HG02943 (cell line): ENCODE data around the gene SLC8A1.

Experiments
- ATAC-seq: cut with Tn5 transposase; IDR thresholded peaks from one replicate; pipeline ENCODE4 v1.9.1; 2021; ENCODE audit warnings: mild to moderate bottlenecking, low read depth, moderate library complexity; ENCODE audit not compliant: unreplicated experiment

SLC8A1 gene

GRCh38 chr2:40451918-40452605, at the start of gene SLC8A1:
Gene SLC8A1, minus strand, starts transcription at chr2:40452090.
- no peak for ATAC-seq

- ATAC-seq, result no peak
These were observed 47.5 kb upstream of the SLC8A1 start for GRCh38 chr2:40499437-40499836.

- no peak for ATAC-seq
These were observed 45.5 kb upstream of the SLC8A1 start for GRCh38 chr2:40497251-40497859.

DNA sequence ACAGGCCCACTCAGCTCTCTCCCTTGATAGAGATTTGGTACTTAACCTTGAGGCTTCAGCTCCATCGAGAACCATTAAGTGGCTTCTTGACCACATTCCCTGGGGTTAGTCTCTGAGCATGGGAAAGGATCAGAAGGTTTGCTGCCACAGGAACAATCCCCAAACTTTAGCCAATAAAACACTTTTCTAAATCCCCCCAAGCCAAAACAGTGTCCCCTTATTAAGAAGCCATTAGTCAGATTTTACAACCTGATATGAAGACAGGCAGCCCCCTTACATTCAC, 37.7 kb upstream of the SLC8A1 start:
- ATAC-seq, result no peak

GRCh38 chr2:40488927-40489677, 37.2 kb upstream of the SLC8A1 start:
- ATAC-seq, result no peak

DNA sequence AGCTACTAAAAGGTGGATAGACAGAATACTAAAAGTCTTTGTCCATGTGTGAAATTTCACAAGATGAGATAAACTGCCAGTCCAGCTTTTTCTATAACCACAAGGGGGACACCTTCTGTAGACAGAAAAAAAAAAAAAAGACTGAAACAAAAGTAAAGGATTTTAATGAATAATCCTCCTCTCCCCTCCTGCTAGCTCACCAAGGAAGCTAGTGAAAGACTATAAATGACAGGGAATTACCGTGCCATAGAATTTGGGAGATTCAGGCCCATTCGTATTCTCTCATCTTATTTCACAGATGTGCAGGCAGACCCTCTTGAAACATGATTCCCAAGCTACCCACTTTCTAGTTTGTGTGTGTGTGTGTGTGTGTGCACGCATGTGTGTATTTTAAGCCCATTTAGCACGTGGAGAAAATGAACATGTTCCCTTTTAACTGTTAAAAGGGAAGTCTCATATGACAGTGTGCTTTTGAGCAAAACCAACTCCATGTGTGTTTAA, 36.3 kb upstream of the SLC8A1 start:
- no peak for ATAC-seq

DNA sequence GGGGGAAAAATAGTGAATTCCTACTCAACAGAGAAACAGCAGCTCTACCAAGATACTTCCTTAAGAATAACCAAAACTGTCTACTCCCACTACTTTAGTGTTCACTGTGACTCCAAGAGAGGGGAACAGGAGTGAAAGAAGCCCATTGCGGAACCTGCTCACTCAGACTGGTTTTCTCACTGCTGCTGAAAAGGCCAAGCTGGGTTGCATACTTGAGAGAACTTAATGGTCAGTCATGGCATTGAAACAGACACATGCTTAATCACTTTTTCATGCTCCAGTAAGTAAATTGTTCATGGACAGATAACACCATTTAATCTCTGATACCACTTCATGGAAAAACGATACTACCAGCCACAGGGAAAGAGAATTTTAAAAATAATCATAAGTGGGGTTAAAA, 35.7 kb upstream of the SLC8A1 start:
- no peak for ATAC-seq

- ATAC-seq, result no peak
These were observed 34.0 kb upstream of the SLC8A1 start for GRCh38 chr2:40485854-40486253.

DNA sequence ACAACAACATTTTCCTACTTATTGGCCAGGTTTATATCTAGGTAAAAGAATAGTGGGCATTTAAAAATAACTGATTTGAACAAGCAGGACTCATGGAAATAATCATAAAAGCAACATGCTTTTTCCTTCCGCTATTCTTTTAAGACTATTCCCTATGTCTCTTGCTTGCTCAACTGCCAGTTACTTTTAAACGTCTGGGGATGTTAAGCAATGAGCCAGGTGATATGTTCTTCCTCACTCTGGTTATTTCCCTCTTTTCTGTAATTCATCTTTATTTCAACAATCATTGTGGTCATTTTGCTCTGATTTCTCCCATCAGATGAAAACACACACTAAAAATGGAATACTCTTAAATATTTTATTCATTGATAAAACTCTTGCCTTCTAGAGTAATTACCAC, 33.4 kb upstream of the SLC8A1 start:
- ATAC-seq, result no peak

GRCh38 chr2:40483549-40484243, 31.8 kb upstream of the SLC8A1 start:
- no peak for ATAC-seq

DNA sequence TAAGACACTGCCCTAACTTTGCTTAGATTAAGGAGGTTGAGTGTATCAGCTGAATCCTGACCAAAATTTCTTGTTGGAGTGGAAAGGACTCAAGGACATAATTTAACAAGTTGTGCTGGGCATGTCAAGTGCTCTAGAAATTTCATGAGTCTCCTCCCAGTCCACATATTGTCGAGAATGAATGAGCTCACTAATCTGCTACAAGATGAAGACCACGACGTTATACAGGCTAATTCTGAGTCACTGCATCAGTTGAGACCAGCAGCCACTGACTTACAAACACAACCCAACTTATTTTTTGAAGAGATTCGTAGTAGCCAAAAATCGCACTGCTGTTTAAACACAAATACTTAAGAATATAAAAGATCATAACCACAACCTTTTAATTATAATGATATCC, 28.7 kb upstream of the SLC8A1 start:
- no peak for ATAC-seq

DNA sequence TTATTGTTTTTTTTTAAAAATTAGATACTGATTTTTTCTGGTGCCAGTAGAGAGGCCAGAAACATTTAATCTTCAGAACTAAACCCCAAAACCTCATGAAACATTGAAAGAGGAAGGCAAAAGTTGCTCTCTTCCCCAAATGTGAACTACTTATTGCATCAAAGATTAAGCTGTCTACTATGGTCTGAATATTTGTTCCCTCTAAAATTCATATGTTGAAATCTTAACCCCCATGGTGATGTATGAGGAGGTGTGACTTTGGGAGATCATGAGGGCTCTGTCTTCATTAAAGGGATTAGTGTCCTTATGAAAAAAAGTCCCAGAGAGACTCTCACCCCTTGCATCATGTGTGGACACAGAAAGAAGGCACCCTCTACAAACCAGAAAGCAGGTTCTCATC, 28.2 kb upstream of the SLC8A1 start:
- no peak for ATAC-seq

- ATAC-seq, result no peak
These were observed 25.5 kb upstream of the SLC8A1 start for GRCh38 chr2:40477361-40477760.

DNA sequence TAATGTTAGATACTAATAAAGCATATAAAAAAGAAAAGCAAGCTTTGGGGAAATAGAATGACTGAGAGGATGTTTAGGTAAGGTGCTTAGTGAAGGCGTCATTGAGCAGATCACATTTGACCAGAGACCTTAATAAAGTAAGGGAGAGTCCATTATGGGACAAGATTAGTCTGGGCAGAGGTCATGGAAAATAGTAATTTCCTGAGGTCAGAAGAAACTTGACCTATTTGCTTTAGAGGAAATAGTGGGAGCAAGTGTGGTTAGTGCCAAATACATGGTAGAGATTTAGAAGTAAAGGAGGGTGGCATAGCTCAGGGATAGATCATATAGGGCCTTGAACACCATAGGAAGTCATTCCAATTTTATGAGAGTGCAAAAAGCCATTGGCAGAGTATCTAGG, 24.5 kb upstream of the SLC8A1 start:
- ATAC-seq, result no peak

GRCh38 chr2:40474306-40474705, 22.4 kb upstream of the SLC8A1 start:
- ATAC-seq, result no peak

DNA sequence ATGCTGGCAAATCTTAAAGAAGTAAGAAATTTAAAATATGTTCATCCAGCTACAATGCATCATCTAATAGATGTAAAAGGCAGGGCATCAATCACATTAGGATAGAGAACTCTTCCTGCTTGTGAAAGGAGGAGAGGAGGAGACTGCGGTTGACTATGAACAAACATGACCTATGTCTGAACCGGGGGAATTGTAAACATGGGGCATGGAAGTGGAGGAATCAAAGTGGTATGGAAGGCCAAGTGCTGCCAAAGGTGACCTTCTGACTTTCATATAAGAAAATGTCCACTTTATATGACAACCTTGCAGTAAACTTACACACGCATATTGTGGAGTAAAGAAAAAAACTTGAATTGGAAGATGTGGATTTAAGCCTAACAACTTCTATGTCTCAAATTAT, 20.0 kb upstream of the SLC8A1 start:
- no peak for ATAC-seq

GRCh38 chr2:40470822-40471813, 19.2 kb upstream of the SLC8A1 start:
- no peak for ATAC-seq

GRCh38 chr2:40466935-40467572, 15.2 kb upstream of the SLC8A1 start:
- ATAC-seq, result no peak

GRCh38 chr2:40466332-40466906, 14.5 kb upstream of the SLC8A1 start:
- no peak for ATAC-seq
